Tibial nerve (tissue), 4 donors: ENCODE results near the gene DMWD.

Source experiments
- CTCF ChIP-seq, 5 experiments: fragments of 200-600 bp in 3 of 5; fragments of 450-650 bp in 2 of 5; sonication (generic) in 3 of 5; IDR thresholded peaks; one replicate each; pipeline ENCODE4 v1.5.1; 2016 to 2019; ENCODE audit warnings: antibody characterized with exemption in 5 of 5, mild to moderate bottlenecking in 3 of 5, moderate library complexity in 2 of 5
- EP300 ChIP-seq, 2 donors: sonication (generic); formaldehyde crosslinking; IDR thresholded peaks; one replicate each; pipeline ENCODE4 v1.6.1; 2017; ENCODE audit warnings: antibody characterized with exemption in 2 of 2, mild to moderate bottlenecking in 1 of 2
- POLR2A ChIP-seq, 2 donors: fragments of 450-650 bp; IDR thresholded peaks; one replicate each; pipeline ENCODE4 v1.6.1; 2017; ENCODE audit warnings: antibody characterized with exemption in 2 of 2, mild to moderate bottlenecking in 2 of 2, moderate library complexity in 2 of 2

- no peak for TF ChIP-seq CTCF (IDR thresholded peaks at IDR 0.05)
- no peak for TF ChIP-seq POLR2A (IDR thresholded peaks at IDR 0.05)
- no peak for TF ChIP-seq EP300 (IDR thresholded peaks at IDR 0.05)
Observed at GRCh38 chr19:45817725-45818301, 25.2 kb upstream of the DMWD start.
